IPS-18a (cell line): ENCODE measurements around the gene U2SURP.

ENCODE experiments used
- H3K27ac ChIP-seq: one replicate; pipeline ENCODE4 v1.5.1; 2013; ENCODE audit warnings: low read length
- H3K27me3 ChIP-seq: one replicate; pipeline ENCODE4 v1.6.1; 2013; ENCODE audit warnings: mild to moderate bottlenecking, low read length; ENCODE audit not compliant: control insufficient read depth, insufficient read depth
- H3K36me3 ChIP-seq: one replicate; pipeline ENCODE4 v1.6.1; 2013; ENCODE audit warnings: low read depth, low read length; ENCODE audit not compliant: control insufficient read depth
- H3K4me1 ChIP-seq: one replicate; pipeline ENCODE4 v1.6.1; 2013; ENCODE audit warnings: low read depth, low read length; ENCODE audit not compliant: control insufficient read depth
- H3K4me3 ChIP-seq: one replicate; pipeline ENCODE4 v1.5.1; 2013; ENCODE audit warnings: low read length
- H3K9ac ChIP-seq: one replicate; pipeline ENCODE4 v1.6.1; 2013; ENCODE audit warnings: mild to moderate bottlenecking, low read length, moderate library complexity
- H3K9me3 ChIP-seq: one replicate; pipeline ENCODE4 v1.6.1; 2013; ENCODE audit warnings: low read depth, low read length; ENCODE audit not compliant: control insufficient read depth

The U2SURP gene

DNA sequence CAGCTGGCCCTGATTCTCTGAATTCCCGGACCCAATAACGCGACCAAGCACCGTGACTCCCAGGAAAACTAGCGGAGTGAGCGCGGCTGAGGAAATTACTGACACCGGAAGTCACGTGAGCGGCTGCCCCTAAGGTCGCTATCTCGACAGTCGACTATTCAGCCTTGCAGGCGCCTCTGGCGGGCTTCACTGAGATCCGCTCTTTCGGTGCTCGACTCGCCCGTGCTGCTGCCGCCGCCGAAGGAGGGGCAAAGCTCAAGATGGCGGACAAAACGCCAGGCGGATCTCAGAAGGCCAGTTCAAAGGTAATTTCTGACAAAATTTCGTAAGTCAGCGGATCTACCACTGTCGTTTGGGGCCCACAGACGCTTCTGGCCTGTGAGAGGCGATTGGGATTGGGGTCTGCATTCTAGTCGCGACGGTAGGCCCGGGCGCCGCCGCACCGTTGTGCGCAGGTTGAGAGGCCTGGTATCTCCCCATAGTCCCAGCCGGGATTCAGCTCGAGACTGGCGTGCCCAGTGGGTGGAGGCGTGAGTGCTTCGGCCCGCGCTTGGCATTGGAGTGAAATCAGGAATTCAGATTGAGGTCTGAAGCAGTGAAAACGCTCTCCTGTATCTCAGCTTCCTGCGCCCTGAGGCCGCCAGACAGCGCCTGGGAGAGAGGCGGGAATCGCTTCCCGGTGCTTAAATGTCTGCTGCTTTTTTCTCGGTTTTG, at the start of gene U2SURP:
U2SURP (plus strand) TSS at position 202 of the 714 bp plus-strand sequence; CDS start at position 261, 59 bp downstream.
- Histone ChIP-seq H3K27ac (peak within 1 kb of the TSS; percentile 91), H3K4me3 (peak within 1 kb of the TSS; percentile 85), H3K9me3 (no peaks in the 10 kb centered on the region), H3K36me3 (no peaks in the 10 kb centered on the region), H3K4me1 (peaks cover 10% of the 10 kb centered on the region), H3K9ac (peak within 1 kb of the TSS; percentile 97), H3K27me3 (no peaks in the 10 kb centered on the region)

DNA sequence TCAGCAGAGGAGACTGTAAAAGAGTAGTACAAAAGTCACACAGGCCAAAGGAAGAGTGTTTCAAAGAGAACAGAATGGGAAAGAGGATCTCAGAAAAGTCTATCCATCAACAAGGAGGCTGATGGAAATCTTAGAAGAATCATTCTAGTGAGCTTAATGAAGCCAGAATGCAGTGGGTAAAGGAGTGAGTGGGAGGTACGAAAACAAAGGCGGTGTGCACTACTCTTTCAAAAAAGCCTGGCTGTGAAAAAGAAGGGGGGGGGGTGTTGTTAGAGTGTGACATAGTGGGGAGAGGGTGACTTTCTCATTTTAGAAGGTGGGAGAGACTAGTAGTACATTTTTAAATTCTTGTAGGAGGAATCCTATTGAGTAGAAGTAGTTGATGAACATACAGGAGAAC, 49.6 kb upstream of the U2SURP start:
- Histone ChIP-seq H3K27me3 (no peaks in the 10 kb centered on the region), H3K27ac (no peak overlapping the region), H3K9ac (no peak overlapping the region), H3K4me3 (no peak overlapping the region), H3K9me3 (no peaks in the 10 kb centered on the region), H3K36me3 (no peaks in the 10 kb centered on the region), H3K4me1 (peaks cover 5% of the 10 kb centered on the region)

DNA sequence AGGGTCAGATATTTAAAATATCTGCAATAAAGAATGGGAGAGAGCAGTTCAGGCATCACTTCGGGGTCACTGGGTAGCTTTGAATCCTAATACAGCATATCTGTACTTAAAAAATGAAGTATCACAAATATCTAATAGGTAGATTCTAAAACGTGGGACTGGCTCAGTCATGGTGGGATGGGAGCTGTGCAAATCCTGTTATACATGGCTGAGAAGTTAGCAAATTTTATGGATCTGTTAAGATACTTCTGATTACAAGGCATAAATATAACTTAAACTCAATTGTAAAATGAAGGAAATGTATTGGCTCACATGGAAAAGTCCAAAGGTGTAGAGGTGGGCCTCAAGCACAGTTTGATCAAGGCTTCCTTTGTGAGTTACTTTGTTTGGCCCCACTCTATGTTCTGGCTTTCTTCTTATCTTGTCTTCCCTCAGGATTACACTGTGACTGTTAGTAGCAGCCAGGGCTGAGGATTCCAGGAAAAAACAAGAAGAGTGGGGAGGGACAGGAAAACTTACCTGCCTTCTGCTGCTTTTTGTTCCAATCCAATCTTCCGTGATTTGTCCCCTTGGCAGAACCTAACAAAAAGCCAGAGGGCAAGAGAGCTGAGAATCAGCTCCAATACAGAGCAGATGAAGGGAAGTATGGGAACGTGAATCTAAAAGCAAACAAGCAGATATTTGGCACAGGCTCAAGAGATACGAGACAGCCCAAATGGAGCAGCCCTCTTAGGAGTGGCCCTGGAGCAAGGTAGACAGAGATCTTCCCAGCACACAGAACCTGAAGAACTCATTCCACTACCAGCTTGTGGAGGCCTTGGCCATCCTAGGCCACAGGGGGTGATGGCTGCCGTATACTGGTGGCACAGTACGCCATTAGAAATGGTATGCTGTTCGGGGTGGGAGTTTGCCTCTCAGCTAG, 48.8 kb upstream of the U2SURP start:
- Histone ChIP-seq H3K9ac (no peak overlapping the region), H3K27me3 (no peaks in the 10 kb centered on the region), H3K4me1 (peaks cover 5% of the 10 kb centered on the region), H3K27ac (no peak overlapping the region), H3K36me3 (no peaks in the 10 kb centered on the region), H3K4me3 (no peak overlapping the region), H3K9me3 (no peaks in the 10 kb centered on the region)

DNA sequence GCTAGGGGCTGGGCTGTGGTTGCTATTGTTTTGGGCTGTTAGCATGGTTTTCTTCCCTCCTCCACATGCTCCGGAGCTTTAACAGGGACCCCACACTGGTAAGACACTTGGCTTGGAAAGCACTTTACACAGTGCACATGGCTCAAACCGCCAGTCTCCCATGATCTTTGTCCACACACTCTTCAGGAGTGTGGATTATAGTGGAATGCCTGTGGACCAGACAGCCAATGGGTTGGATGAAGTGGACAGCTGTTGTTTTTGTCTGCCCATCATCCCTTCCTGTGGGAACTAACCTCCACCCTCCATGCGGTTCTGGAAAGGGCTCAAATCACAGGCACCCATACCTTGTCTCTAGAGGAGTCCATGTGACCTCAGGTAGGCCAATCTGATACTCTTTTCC, 47.9 kb upstream of the U2SURP start:
- no peak overlapping the region for H3K4me3 ChIP-seq
- H3K27ac ChIP-seq: no peak overlapping the region

DNA sequence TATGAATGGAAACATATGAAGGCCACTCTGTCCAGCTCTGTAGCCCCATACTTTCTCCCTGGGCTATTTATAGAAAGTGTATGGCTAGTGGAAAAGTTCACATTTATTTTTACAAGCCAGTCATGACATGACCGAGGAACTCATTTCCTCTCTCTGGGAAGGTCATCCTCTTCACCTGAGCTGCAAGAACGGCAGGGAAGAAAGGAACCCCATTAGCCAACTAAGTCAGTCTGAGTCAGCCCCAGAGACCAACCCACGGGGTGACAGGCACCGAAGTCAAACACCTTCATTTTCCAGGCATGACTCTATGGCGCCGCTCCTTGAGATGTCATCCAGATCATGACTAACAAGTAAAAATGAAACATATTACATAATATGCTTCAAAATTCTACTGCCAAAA, 42.7 kb upstream of the U2SURP start:
- H3K9ac ChIP-seq: no peak overlapping the region
- H3K4me1 ChIP-seq: no peaks in the 10 kb centered on the region
- peaks cover 25% of the 10 kb centered on the region for H3K27me3 ChIP-seq
- H3K36me3 ChIP-seq: no peaks in the 10 kb centered on the region
- H3K27ac ChIP-seq: no peak overlapping the region
- no peak overlapping the region for H3K4me3 ChIP-seq
- no peaks in the 10 kb centered on the region for H3K9me3 ChIP-seq

More for the DNA sequence above, 47.9 kb upstream of the U2SURP start:
- H3K4me1 ChIP-seq: peaks cover 5% of the 10 kb centered on the region
- H3K27me3 ChIP-seq: no peaks in the 10 kb centered on the region
- no peaks in the 10 kb centered on the region for H3K36me3 ChIP-seq
- no peaks in the 10 kb centered on the region for H3K9me3 ChIP-seq
- H3K9ac ChIP-seq: no peak overlapping the region

DNA sequence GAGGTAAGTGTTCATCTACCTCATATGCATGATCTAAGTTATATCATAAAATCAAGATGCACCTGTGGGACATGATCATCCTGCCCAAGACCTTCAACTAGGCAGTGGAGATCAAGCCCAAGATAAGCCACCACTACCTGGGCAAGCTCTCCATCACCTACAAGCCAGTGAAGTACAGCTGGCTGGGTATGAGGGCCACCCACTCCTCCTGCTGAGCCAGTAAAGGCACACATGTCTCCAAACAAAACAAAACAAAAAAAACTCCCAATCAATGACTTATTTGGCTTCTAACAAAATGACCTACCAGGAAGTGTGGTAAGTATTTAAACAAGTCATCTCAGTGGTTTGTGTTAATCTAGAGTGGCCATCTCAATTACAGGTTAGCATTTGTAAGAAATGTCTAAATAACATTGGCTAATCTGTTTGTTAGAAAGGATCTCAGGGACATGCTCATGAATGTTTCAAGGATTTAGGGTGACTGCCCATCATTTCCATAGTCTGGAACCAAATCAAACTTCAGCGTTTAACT, 41.0 kb upstream of the U2SURP start:
- no peak overlapping the region for H3K4me3 ChIP-seq
- no peak overlapping the region for H3K9ac ChIP-seq
- H3K4me1 ChIP-seq: no peaks in the 10 kb centered on the region
- H3K27ac ChIP-seq: no peak overlapping the region
- no peaks in the 10 kb centered on the region for H3K36me3 ChIP-seq
- peaks cover 39% of the 10 kb centered on the region for H3K27me3 ChIP-seq
- no peaks in the 10 kb centered on the region for H3K9me3 ChIP-seq

DNA sequence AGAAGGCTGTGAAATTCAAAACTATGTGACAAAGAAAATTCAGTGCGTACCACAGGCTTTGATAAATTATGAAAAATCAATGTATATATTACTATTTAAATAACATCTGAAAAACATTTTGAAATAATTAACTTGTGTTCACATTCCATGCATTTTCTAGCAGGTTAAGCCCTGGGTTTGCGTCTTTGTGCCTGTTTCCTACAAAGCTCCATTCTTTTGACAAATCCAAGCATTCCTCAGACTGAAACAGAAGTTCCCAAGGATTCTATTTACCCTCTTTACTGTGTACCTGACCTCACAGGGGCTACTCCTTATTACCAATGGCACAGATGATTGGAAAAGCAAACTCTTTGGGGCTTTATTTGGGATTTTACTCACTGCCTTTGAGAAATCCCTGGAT, 39.8 kb upstream of the U2SURP start:
- peaks cover 41% of the 10 kb centered on the region for H3K27me3 ChIP-seq
- H3K36me3 ChIP-seq: no peaks in the 10 kb centered on the region
- H3K27ac ChIP-seq: no peak overlapping the region
- no peaks in the 10 kb centered on the region for H3K9me3 ChIP-seq
- H3K4me3 ChIP-seq: no peak overlapping the region
- no peaks in the 10 kb centered on the region for H3K4me1 ChIP-seq
- no peak overlapping the region for H3K9ac ChIP-seq

DNA sequence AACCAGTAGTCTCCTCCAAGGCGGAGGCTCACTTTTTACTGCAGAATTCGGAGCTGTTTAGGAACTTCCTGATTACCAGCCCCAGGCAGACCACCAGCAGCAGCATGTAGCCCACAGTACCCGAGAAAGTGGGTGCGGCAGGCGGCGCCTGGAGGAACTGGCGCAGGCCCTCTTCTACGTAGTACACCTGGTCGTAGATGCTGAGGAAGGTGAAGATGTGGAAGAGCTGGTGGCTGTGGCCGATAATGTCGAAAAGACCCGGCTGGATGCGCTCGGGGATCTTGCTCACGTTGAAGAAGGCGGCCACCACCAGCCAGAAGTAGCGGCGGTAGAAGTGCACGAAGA, 39.2 kb upstream of the U2SURP start:
- Histone ChIP-seq H3K9me3 (no peaks in the 10 kb centered on the region), H3K36me3 (no peaks in the 10 kb centered on the region), H3K27ac (no peak overlapping the region), H3K9ac (no peak overlapping the region), H3K4me3 (no peak overlapping the region), H3K4me1 (no peaks in the 10 kb centered on the region), H3K27me3 (peaks cover 41% of the 10 kb centered on the region)

DNA sequence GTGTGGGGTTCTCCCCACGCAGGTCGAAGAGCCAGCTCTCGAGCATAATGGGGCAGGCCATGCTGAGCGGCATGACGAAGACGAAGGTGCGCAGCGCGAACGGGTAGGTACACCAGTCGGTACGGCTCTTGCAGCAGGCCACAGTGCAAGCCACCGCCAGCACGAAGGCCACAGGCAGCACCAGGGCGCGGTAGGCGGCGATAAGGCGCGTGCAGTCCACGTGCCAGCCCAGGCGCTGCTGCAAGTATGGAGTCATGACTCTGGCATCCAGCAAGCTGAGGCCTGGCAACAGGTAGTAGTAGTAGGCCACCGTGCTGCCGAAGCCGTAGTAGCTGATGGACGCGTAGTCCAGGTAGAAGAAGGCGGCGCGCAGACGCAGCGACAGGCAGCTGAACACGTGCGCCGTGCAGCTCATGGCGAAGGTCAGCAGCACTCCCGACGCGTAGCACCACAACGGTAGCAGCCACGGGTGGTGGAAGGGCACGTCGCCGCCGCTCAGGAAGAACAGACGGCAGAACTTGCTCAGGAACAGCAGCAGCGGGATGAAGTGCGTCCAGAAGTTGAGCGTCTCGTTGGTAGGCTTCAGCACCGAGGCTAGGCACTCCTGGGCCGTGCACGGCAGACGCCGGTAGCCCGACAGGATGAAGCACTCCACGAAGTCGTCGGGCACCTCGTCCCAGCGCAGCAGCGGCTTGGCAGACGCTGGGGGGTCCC, 38.7 kb upstream of the U2SURP start:
- H3K27ac ChIP-seq: no peak overlapping the region
- no peak overlapping the region for H3K9ac ChIP-seq
- peaks cover 41% of the 10 kb centered on the region for H3K27me3 ChIP-seq
- H3K9me3 ChIP-seq: no peaks in the 10 kb centered on the region
- H3K4me3 ChIP-seq: peak overlapping the region; percentile 60
- no peaks in the 10 kb centered on the region for H3K36me3 ChIP-seq
- no peaks in the 10 kb centered on the region for H3K4me1 ChIP-seq

DNA sequence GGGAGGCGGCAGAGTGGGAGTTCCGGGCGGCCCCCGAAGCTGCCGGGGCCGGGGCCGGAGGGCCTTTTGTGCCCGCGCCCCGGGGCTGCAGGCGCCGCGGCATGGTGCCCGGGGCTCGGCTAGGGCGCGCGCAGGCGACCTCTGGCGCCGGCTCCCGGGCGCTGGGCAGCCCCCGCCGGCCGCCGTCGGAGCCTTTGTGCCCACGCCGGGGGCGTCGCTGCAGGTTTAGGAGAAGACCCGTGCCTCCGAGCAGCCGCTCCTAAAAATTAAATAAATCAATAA, 38.2 kb upstream of the U2SURP start:
- Histone ChIP-seq H3K27me3 (peaks cover 41% of the 10 kb centered on the region), H3K9ac (no peak overlapping the region), H3K36me3 (no peaks in the 10 kb centered on the region), H3K27ac (no peak overlapping the region), H3K4me1 (no peaks in the 10 kb centered on the region), H3K4me3 (peak overlapping the region; percentile 60), H3K9me3 (no peaks in the 10 kb centered on the region)
